PC-3 (cell line): ENCODE results near the gene MYH7B.

Source experiments
- CTCF ChIP-seq: fragments of 300-600 bp; sonication (generic); conservative IDR thresholded peaks from 2 replicates; pipeline ENCODE4 v1.5.1; 2017; ENCODE audit warnings: antibody characterized with exemption, low read depth, mild to moderate bottlenecking, low read length
- EZH2 ChIP-seq: fragments of 300-600 bp; sonication (generic); IDR thresholded peaks from one replicate; pipeline ENCODE4 v1.6.1; 2017; ENCODE audit warnings: antibody characterized with exemption, mild to moderate bottlenecking, low read length; ENCODE audit not compliant: unreplicated experiment

GRCh38 chr20:34940081-34940481 is 15.6 kb upstream of the MYH7B start:
- TF ChIP-seq CTCF: no peak
- no peak for TF ChIP-seq EZH2
